K562 (cell line): ENCODE results near the gene SAMD4A. TPM values are rescaled to one million over a fixed set of nuclear protein-coding genes. Genes with fewer than 3 reads are reported as not detected.

ENCODE experiments used
- GABPB1 ChIP-seq: sonication (generic); formaldehyde crosslinking; IDR thresholded peaks from 2 replicates; pipeline ENCODE4 v1.8.0; 2022; ENCODE audit warnings: mild to moderate bottlenecking, missing genetic modification reagents
- HDAC3 ChIP-seq: fragments of 450-650 bp; IDR thresholded peaks from 2 replicates; pipeline ENCODE4 v1.6.1; 2018; ENCODE audit warnings: borderline replicate concordance, mild to moderate bottlenecking, moderate library complexity; ENCODE audit not compliant: partially characterized antibody
- IRF2 ChIP-seq: sonication (generic); formaldehyde crosslinking; IDR thresholded peaks from 2 replicates; pipeline ENCODE4 v1.8.1; 2022; ENCODE audit warnings: mild to moderate bottlenecking, missing genetic modification reagents
- REST ChIP-seq, 2 experiments: fragments of 450-650 bp; formaldehyde crosslinking in 1 of 2; IDR thresholded peaks; 2 replicates each; pipeline versions ENCODE4 v1.4.0 to v1.6.1; 2014 to 2020; ENCODE audit warnings: mild to moderate bottlenecking in 2 of 2, borderline replicate concordance in 1 of 2, low read depth in 1 of 2
- TRIM24 ChIP-seq, 2 experiments: fragments of 450-650 bp; IDR thresholded peaks; 2 replicates each; pipeline ENCODE4 v1.6.1; 2016
- ZNF3 ChIP-seq: fragments of 250-450 bp; sonication (Bioruptor Pico); IDR thresholded peaks from 2 replicates; pipeline ENCODE4 v1.5.0; 2021; ENCODE audit warnings: mild to moderate bottlenecking, moderate library complexity
- ZNF561 ChIP-seq: fragments of 450-650 bp; formaldehyde crosslinking; conservative IDR thresholded peaks from 2 replicates; pipeline ENCODE4 v1.4.0; 2020; ENCODE audit warnings: mild to moderate bottlenecking, moderate library complexity
- polyA plus RNA-seq, 8 experiments: library from polyadenylated mRNA; depleted of rRNA in 4 of 8; stranded (reverse) in 5 of 8; unstranded in 3 of 8; fragments of >200 nt; fragmentation: Nextera tagmentation in 2 of 8; fragmentation: Illumina TruSeq in 1 of 8; extraction: Ambion mirVana in 2 of 8; extraction: Trizol in 1 of 8; gene quantifications; 2 replicates each; pipeline versions ENCODE4 v1.2.1 to v1.2.3, GENCODE V29; 2011 to 2014; ENCODE audit warnings: inconsistent platforms in 1 of 8, missing spikeins in 1 of 8
- total RNA-seq, 7 experiments: library from RNA; depleted of rRNA in 6 of 7; stranded (reverse); fragments of >200 nt in 6 of 7; fragmentation: Illumina TruSeq in 2 of 7; extraction: Trizol in 2 of 7; gene quantifications; 2 replicates each; pipeline versions ENCODE4 v1.2.1 to v1.2.3, GENCODE V29; 2011 to 2021; ENCODE audit warnings: low replicate concordance in 1 of 7
- TF ChIP-seq, protein P1 (sequence below): fragments of 250-450 bp; sonication (Bioruptor Pico); IDR thresholded peaks from 2 replicates; pipeline ENCODE4 v1.4.0; 2020; ENCODE audit warnings: mild to moderate bottlenecking
- TF ChIP-seq, protein P2 (sequence below): sonication (generic); formaldehyde crosslinking; IDR thresholded peaks from 2 replicates; pipeline ENCODE4 v1.8.1; 2023; ENCODE audit warnings: missing genetic modification reagents, mild to moderate bottlenecking, borderline replicate concordance
- TF ChIP-seq, protein P3 (sequence below): fragments of 450-650 bp; IDR thresholded peaks from 2 replicates; pipeline ENCODE4 v1.6.1; 2016; ENCODE audit warnings: antibody characterized with exemption

SAMD4A gene
- total and polyA plus RNA-seq, 9 of the 15 experiments (the other 6 are each of a cell fraction or from before 2014, with no cell fraction given): 0.66 to 6.8 (median 3.3) TPM

DNA sequence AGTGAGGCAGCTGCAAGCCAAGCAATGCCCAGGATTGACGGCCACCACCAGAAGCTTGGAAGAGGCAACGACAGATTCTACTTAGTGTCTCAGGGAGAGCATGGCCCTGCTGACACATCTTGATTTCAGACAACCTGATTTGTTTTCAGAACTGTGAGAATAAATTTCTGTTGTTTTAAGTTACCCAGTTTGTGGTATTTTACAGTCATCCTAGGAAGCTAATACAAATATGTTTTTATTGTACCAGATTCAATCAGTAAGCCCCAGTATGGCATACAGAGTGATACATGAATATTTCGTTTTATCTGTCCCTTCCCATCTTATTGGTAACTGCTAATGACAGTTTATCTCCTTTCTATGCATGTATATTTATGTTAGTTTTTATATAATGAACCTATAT is 62.3 kb downstream of the SAMD4A start (continued):
- TF ChIP-seq, protein P1, sequence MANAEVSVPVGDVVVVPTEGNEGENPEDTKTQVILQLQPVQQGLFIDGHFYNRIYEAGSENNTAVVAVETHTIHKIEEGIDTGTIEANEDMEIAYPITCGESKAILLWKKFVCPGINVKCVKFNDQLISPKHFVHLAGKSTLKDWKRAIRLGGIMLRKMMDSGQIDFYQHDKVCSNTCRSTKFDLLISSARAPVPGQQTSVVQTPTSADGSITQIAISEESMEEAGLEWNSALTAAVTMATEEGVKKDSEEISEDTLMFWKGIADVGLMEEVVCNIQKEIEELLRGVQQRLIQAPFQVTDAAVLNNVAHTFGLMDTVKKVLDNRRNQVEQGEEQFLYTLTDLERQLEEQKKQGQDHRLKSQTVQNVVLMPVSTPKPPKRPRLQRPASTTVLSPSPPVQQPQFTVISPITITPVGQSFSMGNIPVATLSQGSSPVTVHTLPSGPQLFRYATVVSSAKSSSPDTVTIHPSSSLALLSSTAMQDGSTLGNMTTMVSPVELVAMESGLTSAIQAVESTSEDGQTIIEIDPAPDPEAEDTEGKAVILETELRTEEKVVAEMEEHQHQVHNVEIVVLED: no peak
- no peak for TF ChIP-seq IRF2 (CRISPR knock-in tag)
- no peak for TF ChIP-seq GABPB1 (CRISPR knock-in tag)
- TF ChIP-seq TRIM24 (IDR thresholded peaks at IDR 0.05): no peak
- TF ChIP-seq REST (IDR thresholded peaks at IDR 0.05; ENCODE audit: borderline replicate concordance): no peak
- TF ChIP-seq REST (CRISPR knock-in tag; IDR thresholded peaks at IDR 0.05; ENCODE audit: low read depth): no peak
- no peak for TF ChIP-seq HDAC3
- TF ChIP-seq, protein P2, sequence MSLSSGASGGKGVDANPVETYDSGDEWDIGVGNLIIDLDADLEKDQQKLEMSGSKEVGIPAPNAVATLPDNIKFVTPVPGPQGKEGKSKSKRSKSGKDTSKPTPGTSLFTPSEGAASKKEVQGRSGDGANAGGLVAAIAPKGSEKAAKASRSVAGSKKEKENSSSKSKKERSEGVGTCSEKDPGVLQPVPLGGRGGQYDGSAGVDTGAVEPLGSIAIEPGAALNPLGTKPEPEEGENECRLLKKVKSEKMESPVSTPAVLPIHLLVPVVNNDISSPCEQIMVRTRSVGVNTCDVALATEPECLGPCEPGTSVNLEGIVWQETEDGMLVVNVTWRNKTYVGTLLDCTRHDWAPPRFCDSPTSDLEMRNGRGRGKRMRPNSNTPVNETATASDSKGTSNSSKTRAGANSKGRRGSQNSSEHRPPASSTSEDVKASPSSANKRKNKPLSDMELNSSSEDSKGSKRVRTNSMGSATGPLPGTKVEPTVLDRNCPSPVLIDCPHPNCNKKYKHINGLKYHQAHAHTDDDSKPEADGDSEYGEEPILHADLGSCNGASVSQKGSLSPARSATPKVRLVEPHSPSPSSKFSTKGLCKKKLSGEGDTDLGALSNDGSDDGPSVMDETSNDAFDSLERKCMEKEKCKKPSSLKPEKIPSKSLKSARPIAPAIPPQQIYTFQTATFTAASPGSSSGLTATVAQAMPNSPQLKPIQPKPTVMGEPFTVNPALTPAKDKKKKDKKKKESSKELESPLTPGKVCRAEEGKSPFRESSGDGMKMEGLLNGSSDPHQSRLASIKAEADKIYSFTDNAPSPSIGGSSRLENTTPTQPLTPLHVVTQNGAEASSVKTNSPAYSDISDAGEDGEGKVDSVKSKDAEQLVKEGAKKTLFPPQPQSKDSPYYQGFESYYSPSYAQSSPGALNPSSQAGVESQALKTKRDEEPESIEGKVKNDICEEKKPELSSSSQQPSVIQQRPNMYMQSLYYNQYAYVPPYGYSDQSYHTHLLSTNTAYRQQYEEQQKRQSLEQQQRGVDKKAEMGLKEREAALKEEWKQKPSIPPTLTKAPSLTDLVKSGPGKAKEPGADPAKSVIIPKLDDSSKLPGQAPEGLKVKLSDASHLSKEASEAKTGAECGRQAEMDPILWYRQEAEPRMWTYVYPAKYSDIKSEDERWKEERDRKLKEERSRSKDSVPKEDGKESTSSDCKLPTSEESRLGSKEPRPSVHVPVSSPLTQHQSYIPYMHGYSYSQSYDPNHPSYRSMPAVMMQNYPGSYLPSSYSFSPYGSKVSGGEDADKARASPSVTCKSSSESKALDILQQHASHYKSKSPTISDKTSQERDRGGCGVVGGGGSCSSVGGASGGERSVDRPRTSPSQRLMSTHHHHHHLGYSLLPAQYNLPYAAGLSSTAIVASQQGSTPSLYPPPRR: no peak
- no peak for TF ChIP-seq ZNF3 (CRISPR knock-in tag)
- TF ChIP-seq, protein P3, sequence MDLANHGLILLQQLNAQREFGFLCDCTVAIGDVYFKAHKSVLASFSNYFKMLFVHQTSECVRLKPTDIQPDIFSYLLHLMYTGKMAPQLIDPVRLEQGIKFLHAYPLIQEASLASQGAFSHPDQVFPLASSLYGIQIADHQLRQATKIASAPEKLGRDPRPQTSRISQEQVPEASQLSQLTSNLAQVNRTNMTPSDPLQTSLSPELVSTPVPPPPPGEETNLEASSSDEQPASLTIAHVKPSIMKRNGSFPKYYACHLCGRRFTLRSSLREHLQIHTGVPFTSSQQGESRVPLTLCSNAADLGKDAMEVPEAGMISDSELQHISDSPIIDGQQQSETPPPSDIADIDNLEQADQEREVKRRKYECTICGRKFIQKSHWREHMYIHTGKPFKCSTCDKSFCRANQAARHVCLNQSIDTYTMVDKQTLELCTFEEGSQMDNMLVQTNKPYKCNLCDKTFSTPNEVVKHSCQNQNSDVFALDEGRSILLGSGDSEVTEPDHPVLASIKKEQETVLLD: no peak
- no peak for TF ChIP-seq ZNF561 (CRISPR knock-in tag)
